Neural cell (in vitro differentiated cells): ENCODE data around the gene DGKI.

Experiments used
- CTCF ChIP-seq: fragments of 450-650 bp; IDR thresholded peaks from 2 replicates; pipeline ENCODE4 v1.5.1; 2014; ENCODE audit warnings: antibody characterized with exemption, mild to moderate bottlenecking, moderate library complexity; ENCODE audit not compliant: poor library complexity, severe bottlenecking
- EP300 ChIP-seq: fragments of 450-650 bp; conservative IDR thresholded peaks from 2 replicates; pipeline ENCODE4 v1.6.1; 2014; ENCODE audit warnings: antibody characterized with exemption, mild to moderate bottlenecking, moderate library complexity; ENCODE audit not compliant: poor library complexity, severe bottlenecking
- MXI1 ChIP-seq: fragments of 450-650 bp; conservative IDR thresholded peaks from 2 replicates; pipeline ENCODE4 v1.6.1; 2014; ENCODE audit warnings: antibody characterized with exemption, mild to moderate bottlenecking; ENCODE audit not compliant: poor library complexity, severe bottlenecking
- POLR2AphosphoS5 ChIP-seq: IDR thresholded peaks from 2 replicates; pipeline ENCODE4 v1.6.1; 2012
- RAD21 ChIP-seq: fragments of 450-650 bp; conservative IDR thresholded peaks from 2 replicates; pipeline ENCODE4 v1.6.1; 2014; ENCODE audit warnings: antibody characterized with exemption, mild to moderate bottlenecking, moderate library complexity
- REST ChIP-seq: IDR thresholded peaks from 2 replicates; pipeline ENCODE4 v1.6.1; 2012; ENCODE audit warnings: borderline replicate concordance
- TAF1 ChIP-seq: IDR thresholded peaks from 2 replicates; pipeline ENCODE4 v1.6.1; 2012; ENCODE audit warnings: low read depth

DNA sequence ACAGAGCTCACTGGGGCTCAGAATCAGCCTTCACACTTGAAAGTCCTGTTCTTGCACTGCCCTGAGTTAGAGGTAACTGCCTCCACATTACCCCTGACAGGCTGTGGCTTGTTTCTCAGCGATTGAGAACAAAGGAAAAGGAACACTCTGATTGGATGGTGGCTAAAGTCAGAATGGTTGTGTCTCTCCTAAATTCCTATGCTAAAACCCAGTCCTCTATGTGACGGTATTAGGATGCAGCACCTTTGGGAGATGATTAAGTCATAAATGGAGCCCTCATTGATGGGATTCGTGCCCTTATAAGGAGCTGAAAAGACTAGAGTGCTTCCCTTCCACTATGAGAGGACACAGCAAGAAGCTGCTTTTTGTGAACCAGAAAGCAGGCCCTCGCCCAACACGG, 38.9 kb upstream of the DGKI start:
- no peak for TF ChIP-seq CTCF
- TF ChIP-seq REST, result no peak
- TF ChIP-seq MXI1, result no peak
- no peak for TF ChIP-seq RAD21
- no peak for TF ChIP-seq EP300
- no peak for TF ChIP-seq POLR2AphosphoS5
- no peak for TF ChIP-seq TAF1
